Left lung (tissue), 10 donors: ENCODE data around the gene DNTT. TPM values are rescaled to one million over a fixed set of nuclear protein-coding genes. Genes with fewer than 3 reads are reported as not detected.

Experiments
- ATAC-seq: fragments of 200-7000 bp; cut with Tn5 transposase; one replicate; pipeline ENCODE4 v1.9.1; 2020; ENCODE audit warnings: moderate library complexity
- DNase-seq, 4 donors: peaks; one replicate each; pipeline ENCODE4 v3.0.0-alpha.2; 2013 to 2020
- H3K27ac ChIP-seq, 2 donors: fragments of 200-600 bp; sonication (generic) in 1 of 2; one replicate each; pipeline versions ENCODE4 v1.5.0 to v1.8.0; 2020 to 2021
- H3K27me3 ChIP-seq, 2 donors: fragments of 200-600 bp; sonication (generic) in 1 of 2; one replicate each; pipeline versions ENCODE4 v1.5.0 to v1.8.0; 2020 to 2021
- H3K36me3 ChIP-seq, 2 donors: fragments of 200-600 bp; sonication (generic) in 1 of 2; one replicate each; pipeline versions ENCODE4 v1.5.0 to v1.8.0; 2020 to 2021
- H3K4me1 ChIP-seq, 2 donors: fragments of 200-600 bp; one replicate each; pipeline ENCODE4 v1.8.0; 2021
- H3K4me3 ChIP-seq, 2 donors: fragments of 200-600 bp; sonication (generic) in 1 of 2; one replicate each; pipeline versions ENCODE4 v1.5.0 to v1.8.0; 2020 to 2021; ENCODE audit warnings: mild to moderate bottlenecking in 1 of 2
- H3K9me3 ChIP-seq, 2 donors: fragments of 200-600 bp; sonication (generic) in 1 of 2; one replicate each; pipeline versions ENCODE4 v1.5.0 to v1.8.0; 2020 to 2021
- CTCF ChIP-seq, 2 donors: fragments of 200-600 bp; sonication (generic) in 1 of 2; IDR thresholded peaks; one replicate each; pipeline versions ENCODE4 v1.5.0 to v1.8.0; 2021; ENCODE audit warnings: antibody characterized with exemption in 2 of 2
- intact Hi-C, 2 donors: fragments of 100-400 bp; cut with DNase I; formaldehyde crosslinking; loops; one replicate each; pipeline versions ENCODE4 v1.11.2 to v1.14.2; 2022
- polyA plus RNA-seq, 6 donors: library from polyadenylated mRNA; unstranded; fragments of 120-200 nt; gene quantifications; one replicate each; pipeline ENCODE4 v1.2.1, GENCODE V29; 2013; ENCODE audit not compliant: insufficient read length in 6 of 6
- total RNA-seq, 2 donors: library from RNA; stranded (reverse); fragmentation: NEBNext Ultra II Directional; extraction: Animal tissue kit (Norgen Biotek cat#: 25700); gene quantifications; one replicate each; pipeline ENCODE4 v1.2.1, GENCODE V29; 2021
- donor health status: DM: no; HTN: yes; CAD: no.
- donor health status: DM: no; HTN: no; CAD: no.

Gene DNTT
- total and polyA plus RNA-seq, 8 donors, result 0.08 to 0.20 (median 0.11) TPM; not detected in 3

DNA sequence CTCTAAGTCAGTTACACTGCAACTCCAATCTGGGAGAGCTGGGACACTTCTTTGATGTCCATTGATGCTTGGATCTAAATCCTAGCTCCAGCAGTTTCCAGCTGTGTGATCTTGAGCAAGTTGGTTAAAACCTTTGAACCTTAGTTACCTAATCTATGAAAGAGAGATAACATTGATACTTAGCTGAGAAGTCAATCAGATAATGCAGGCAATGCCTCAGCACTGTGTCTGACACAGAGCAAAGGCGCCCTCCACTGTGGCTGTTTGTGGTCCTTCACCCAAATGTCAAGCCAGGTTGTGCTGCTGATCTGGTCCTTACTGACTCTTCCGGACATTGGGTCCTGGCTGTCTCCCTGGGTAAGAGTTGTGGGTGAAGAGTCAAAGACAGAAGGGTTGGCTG lies 20.2 kb downstream of the DNTT start:
- Histone ChIP-seq H3K4me3 (no peak overlapping the region), H3K9me3 (no peaks in the 10 kb centered on the region), H3K27me3 (no peaks in the 10 kb centered on the region), H3K27ac (no peak overlapping the region), H3K4me1 (no peaks in the 10 kb centered on the region), H3K36me3 (no peaks in the 10 kb centered on the region)
- ATAC-seq (no peak), DNase-seq (no peak)
- no peak for TF ChIP-seq CTCF (IDR thresholded peaks at IDR 0.05)
- intact Hi-C loops, result no loop called here

DNA sequence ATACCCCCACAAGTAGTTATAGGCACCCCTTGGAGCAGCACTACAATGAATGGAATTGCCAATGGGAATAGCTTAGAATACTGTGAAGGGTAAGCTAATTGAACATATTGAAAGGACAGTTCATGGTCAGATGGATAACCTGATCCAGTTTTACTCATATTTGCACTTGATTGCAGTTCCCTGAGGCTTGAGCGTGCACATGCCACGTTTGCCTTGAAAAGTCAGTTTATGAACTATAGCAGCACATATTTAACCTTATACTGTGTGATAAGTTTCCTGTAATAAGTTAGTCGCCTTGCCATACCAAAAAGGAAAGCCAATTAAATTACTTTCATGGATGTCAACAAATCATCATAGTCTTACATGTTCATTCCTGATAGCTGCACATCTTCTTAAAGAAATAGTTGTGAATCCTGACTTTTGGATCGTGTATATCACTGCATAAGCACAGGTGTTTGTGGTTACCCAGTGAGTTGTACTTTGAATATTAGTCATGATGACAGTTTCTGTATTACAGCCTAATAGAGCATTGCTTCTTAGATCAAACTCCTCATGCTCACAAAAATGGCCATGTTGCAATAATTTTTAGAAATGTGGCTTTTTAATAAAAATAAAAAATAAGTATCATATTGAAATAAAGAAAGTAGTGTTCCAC lies 21.6 kb downstream of the DNTT start:
- no peak for TF ChIP-seq CTCF (IDR thresholded peaks at IDR 0.05)
- no peaks in the 10 kb centered on the region for H3K27me3 ChIP-seq
- ATAC-seq (no peak), DNase-seq (no peak)
- intact Hi-C loops, result no loop called here
- no peaks in the 10 kb centered on the region for H3K9me3 ChIP-seq
- no peak overlapping the region for H3K27ac ChIP-seq
- H3K4me1 ChIP-seq, result no peaks in the 10 kb centered on the region
- no peak overlapping the region for H3K4me3 ChIP-seq
- no peaks in the 10 kb centered on the region for H3K36me3 ChIP-seq

GRCh38 chr10:96327462-96327861 lies 23.2 kb downstream of the DNTT start:
- H3K36me3 ChIP-seq, result no peaks in the 10 kb centered on the region
- no peak overlapping the region for H3K27ac ChIP-seq
- ATAC-seq (no peak), DNase-seq (no peak)
- H3K27me3 ChIP-seq, result no peaks in the 10 kb centered on the region
- intact Hi-C loops, result no loop called here
- no peaks in the 10 kb centered on the region for H3K9me3 ChIP-seq
- no peak overlapping the region for H3K4me3 ChIP-seq
- H3K4me1 ChIP-seq, result no peaks in the 10 kb centered on the region
- TF ChIP-seq CTCF (IDR thresholded peaks at IDR 0.05), result no peak

GRCh38 chr10:96333101-96333500 lies 28.9 kb downstream of the DNTT start:
- H3K27me3 ChIP-seq, result no peaks in the 10 kb centered on the region
- no peak overlapping the region for H3K4me3 ChIP-seq
- H3K27ac ChIP-seq, result no peak overlapping the region
- no peak for TF ChIP-seq CTCF (IDR thresholded peaks at IDR 0.05)
- DNase-seq (no peak), ATAC-seq (no peak)
- no peaks in the 10 kb centered on the region for H3K4me1 ChIP-seq
- no peaks in the 10 kb centered on the region for H3K36me3 ChIP-seq
- H3K9me3 ChIP-seq, result no peaks in the 10 kb centered on the region
- intact Hi-C loops, result no loop called here

- Histone ChIP-seq H3K27ac (no peak overlapping the region), H3K27me3 (no peaks in the 10 kb centered on the region), H3K9me3 (no peaks in the 10 kb centered on the region), H3K4me3 (no peak overlapping the region), H3K4me1 (no peaks in the 10 kb centered on the region), H3K36me3 (no peaks in the 10 kb centered on the region)
- TF ChIP-seq CTCF (IDR thresholded peaks at IDR 0.05), result peak; percentile 58 to 61
- ATAC-seq (peak; percentile 79), DNase-seq (peak in 2 of 4 donors; percentile 24 to 43)
- intact Hi-C loops, result no loop called here
Measured at GRCh38 chr10:96334616-96335526, 30.6 kb downstream of the DNTT start.
